Spleen (tissue), 11 donors: ENCODE measurements around the gene BCKDK. TPM values are rescaled to one million over a fixed set of nuclear protein-coding genes. Genes with fewer than 3 reads are reported as not detected.
A peak's percentile ranks its signal among the peaks of the same experiment; 100 is the strongest.
"Not testable (repeated sequence)": the region's sequence is repeated elsewhere in the genome, so short reads cannot be mapped to it uniquely, and the experiment has no call there.

ENCODE experiments used
- DNase-seq: peaks from one replicate; pipeline ENCODE4 v3.0.0-alpha.2; 2020
- H3K27ac ChIP-seq, 8 donors: fragments of 200-600 bp; sonication (generic) in 7 of 8; 1 replicate in 4 of 8; 2 replicates in 4 of 8; pipeline versions ENCODE4 v1.5.0 to v1.8.0; 2016 to 2021; ENCODE audit warnings: inconsistent platforms in 4 of 8, mild to moderate bottlenecking in 4 of 8, moderate library complexity in 1 of 8
- H3K27me3 ChIP-seq, 7 donors: fragments of 200-600 bp; sonication (generic) in 6 of 7; replicated peaks in 1 of 7; 1 replicate in 4 of 7; 2 replicates in 3 of 7; pipeline versions ENCODE4 v1.5.0 to v1.8.0; 2016 to 2021; ENCODE audit warnings: inconsistent platforms in 3 of 7, mild to moderate bottlenecking in 1 of 7
- H3K36me3 ChIP-seq, 6 donors: fragments of 200-600 bp; sonication (generic) in 5 of 6; 1 replicate in 4 of 6; 2 replicates in 2 of 6; pipeline versions ENCODE4 v1.5.0 to v1.8.0; 2016 to 2021; ENCODE audit warnings: inconsistent platforms in 2 of 6
- H3K4me1 ChIP-seq, 6 donors: fragments of 200-600 bp; sonication (generic) in 5 of 6; 1 replicate in 3 of 6; 2 replicates in 3 of 6; pipeline versions ENCODE4 v1.5.0 to v1.8.0; 2016 to 2021; ENCODE audit warnings: inconsistent platforms in 3 of 6
- H3K4me3 ChIP-seq, 8 donors: fragments of 200-600 bp; sonication (generic) in 7 of 8; 1 replicate in 4 of 8; 2 replicates in 4 of 8; pipeline versions ENCODE4 v1.5.0 to v1.8.0; 2016 to 2021; ENCODE audit warnings: inconsistent platforms in 4 of 8, mild to moderate bottlenecking in 4 of 8, moderate library complexity in 2 of 8
- H3K9me3 ChIP-seq, 8 donors: fragments of 200-600 bp; sonication (generic) in 7 of 8; 1 replicate in 4 of 8; 2 replicates in 4 of 8; pipeline versions ENCODE4 v1.5.0 to v1.8.0; 2016 to 2021; ENCODE audit warnings: inconsistent platforms in 4 of 8
- CTCF ChIP-seq, 11 experiments: fragments of 200-600 bp in 7 of 11; fragments of 450-650 bp in 4 of 11; sonication (generic) in 4 of 11; IDR thresholded peaks in 8 of 11; conservative IDR thresholded peaks in 3 of 11; 1 replicate in 7 of 11; 2 replicates in 4 of 11; pipeline versions ENCODE4 v1.4.0 to v1.8.0; 2016 to 2021; ENCODE audit warnings: antibody characterized with exemption in 11 of 11, inconsistent platforms in 4 of 11, mild to moderate bottlenecking in 1 of 11
- POLR2A ChIP-seq, 3 donors: fragments of 450-650 bp; IDR thresholded peaks; one replicate each; pipeline ENCODE4 v1.5.1; 2017; ENCODE audit warnings: antibody characterized with exemption in 3 of 3, mild to moderate bottlenecking in 1 of 3
- POLR2AphosphoS5 ChIP-seq, 3 donors: sonication (generic); formaldehyde crosslinking; IDR thresholded peaks; one replicate each; pipeline ENCODE4 v1.5.1; 2017; ENCODE audit warnings: antibody characterized with exemption in 3 of 3
- WGBS, 5 donors: extraction: QIAGEN DNeasy Blood & Tissue Kit in 3 of 5; methylation state at CpG; one replicate each; pipeline versions ENCODE4 v1.1.5 to v1.1.7; 2013 to 2018; 5-methylcytosine and 5-hydroxymethylcytosine counted together
- intact Hi-C: fragments of 100-400 bp; cut with DNase I; formaldehyde crosslinking; loops from one replicate; pipeline ENCODE4 v1.15.0; 2023; ENCODE audit warnings: low total_unique reads
- polyA plus RNA-seq, 3 donors: library from polyadenylated mRNA; stranded (reverse); fragments of 200-250 nt; gene quantifications; one replicate each; pipeline ENCODE4 v1.2.1, GENCODE V29; 2013
- total RNA-seq, 7 donors: library from RNA; depleted of rRNA in 3 of 7; stranded (reverse); fragments of >200 nt in 3 of 7; fragmentation: NEBNext Ultra II Directional in 4 of 7; extraction: Animal tissue kit (Norgen Biotek cat#: 25700) in 4 of 7; gene quantifications; one replicate each; pipeline versions ENCODE4 v1.1.0 to v1.2.1, GENCODE V29; 2016 to 2021
- donor health status: healthy with polysubstance abuse.
- donor health status: DM: no; HTN: no; CAD: no; lungs with moderate emphysema.
- donor health status: DM: no; HTN: no; CAD: no.
- donor health status: Bipolar disorder and iron deficiency.
- donor health status: healthy.
- donor health status: DM: no; HTN: no; CAD: no.
- donor health status: DM: yes; HTN: yes; CAD: no.

BCKDK gene
- total and polyA plus RNA-seq, 10 donors, result 15.0 to 55.7 (median 39.0) TPM

DNA sequence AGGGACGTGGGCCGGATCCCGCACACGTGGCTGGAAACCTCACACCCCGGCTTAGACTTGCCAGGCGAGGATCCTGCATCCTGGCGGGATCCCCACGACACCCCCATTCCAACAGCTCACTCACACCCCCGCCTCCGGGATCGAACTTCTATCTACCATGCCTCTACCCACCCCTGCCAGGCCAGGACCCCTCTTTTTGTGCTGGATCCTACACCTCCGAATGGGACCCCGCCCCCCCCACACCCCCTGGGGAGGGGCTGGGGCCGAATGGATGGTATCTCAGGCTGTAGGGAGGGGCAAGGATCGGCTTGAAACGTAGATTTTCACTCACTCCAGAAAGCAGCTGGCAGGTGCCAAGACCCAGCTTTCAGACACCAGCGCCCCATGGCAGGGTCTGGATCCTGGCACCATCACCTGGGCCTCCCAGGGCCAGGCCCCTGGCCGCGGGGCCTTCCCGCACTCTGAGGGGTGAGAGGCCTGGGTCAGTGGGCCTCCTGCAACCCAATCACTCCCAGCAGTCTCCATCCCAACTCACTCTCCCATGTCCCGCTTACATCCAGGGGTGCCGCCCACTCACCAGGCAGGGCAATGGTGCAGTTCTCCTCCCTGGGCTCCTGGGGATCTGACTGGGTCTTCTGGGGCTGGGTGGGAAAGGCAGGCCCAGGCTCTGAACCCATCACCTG, 35.0 kb downstream of the BCKDK start:
- peak; percentile 83 for DNase-seq
- TF ChIP-seq POLR2A (IDR thresholded peaks at IDR 0.05), result no peak
- TF ChIP-seq POLR2AphosphoS5 (IDR thresholded peaks at IDR 0.05), result no peak
- TF ChIP-seq CTCF (IDR thresholded peaks at IDR 0.05 in 8 of 11, conservative IDR thresholded peaks at IDR 0.05 in 3 of 11), result no peak
- no peaks in the 10 kb centered on the region for H3K36me3 ChIP-seq
- WGBS, 5 donors, result 63 to 84% (median 72%) methylated on average over 17 to 22 of the region's 22 CpGs
- no peaks in the 10 kb centered on the region for H3K9me3 ChIP-seq
- intact Hi-C loops, result loop anchor here (2.0 kb wide), 1 partner anchor 36 kb away; no protein-coding TSS in a partner anchor
- H3K27me3 ChIP-seq, result peaks cover 0 to 8% (median 0%) of the 10 kb centered on the region in 7 donors
- peak overlapping the region; percentile 70 to 95 (median 87) for H3K27ac ChIP-seq
- H3K4me3 ChIP-seq, result peak overlapping the region in 7 of 8 donors; percentile 39 to 81 (median 47)
- H3K4me1 ChIP-seq, result peaks cover 7 to 49% (median 26%) of the 10 kb centered on the region in 6 donors

DNA sequence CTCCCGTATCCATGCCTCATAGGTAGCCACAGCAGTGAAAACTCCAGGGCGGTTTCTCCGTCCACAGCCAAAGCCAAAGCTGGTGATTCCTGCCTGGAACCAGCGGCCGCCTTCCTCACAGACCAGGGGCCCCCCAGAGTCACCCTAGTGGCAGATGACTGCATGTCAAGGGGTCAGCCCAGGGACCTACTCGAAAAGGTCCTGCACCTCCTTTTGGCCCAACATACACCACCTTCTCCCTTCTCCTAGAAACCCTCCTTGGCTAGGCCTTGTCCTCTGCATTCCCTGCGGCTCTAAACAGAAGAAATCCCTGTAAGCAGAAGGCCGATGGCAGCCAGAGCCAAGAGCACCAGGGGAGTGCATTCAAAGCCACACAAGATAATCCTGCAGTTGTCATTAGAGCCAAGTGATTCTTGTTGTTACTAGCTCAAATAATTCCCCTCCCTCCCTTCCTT, 35.5 kb downstream of the BCKDK start:
- intact Hi-C loops, result loop anchor here (2.0 kb wide), 1 partner anchor 35 kb away; no protein-coding TSS in a partner anchor

DNA sequence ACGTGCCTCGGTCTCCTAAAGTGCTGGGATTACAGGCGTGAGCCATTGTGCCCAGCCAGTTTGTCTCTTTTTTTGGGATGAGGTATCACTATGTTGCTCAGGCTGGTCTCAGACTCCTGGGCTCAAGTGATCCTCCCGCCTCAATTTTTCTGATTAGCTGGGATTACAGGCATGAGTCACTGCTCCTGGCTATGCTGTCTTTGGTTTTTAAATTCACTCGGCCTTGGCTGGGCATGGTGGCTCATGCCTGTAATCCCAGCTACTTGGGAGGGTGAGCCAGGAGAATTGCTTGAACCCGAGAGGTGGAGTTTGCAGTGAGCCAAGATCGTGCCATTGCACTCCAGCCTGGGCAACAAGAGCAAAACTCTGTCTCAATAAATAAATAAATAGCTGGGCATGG, 36.2 kb downstream of the BCKDK start:
- H3K27ac ChIP-seq, intact Hi-C loops, H3K9me3 ChIP-seq, H3K36me3 ChIP-seq, DNase-seq, H3K4me3 ChIP-seq: not testable (repeated sequence)
- peaks cover 7 to 44% (median 23%) of the 10 kb centered on the region in 6 donors for H3K4me1 ChIP-seq
- peaks cover 0 to 21% (median 0%) of the 10 kb centered on the region in 7 donors for H3K27me3 ChIP-seq
- 92 to 99% (median 95%) methylated on average over 7 of the region's 7 CpGs for WGBS, 5 donors

More for the DNA sequence above, 35.5 kb downstream of the BCKDK start:
- Histone ChIP-seq H3K4me3 (no peak overlapping the region), H3K4me1 (peaks cover 7 to 50% (median 23%) of the 10 kb centered on the region in 6 donors), H3K27me3 (peaks cover 0 to 14% (median 0%) of the 10 kb centered on the region in 7 donors), H3K9me3 (no peaks in the 10 kb centered on the region), H3K27ac (no peak overlapping the region), H3K36me3 (no peaks in the 10 kb centered on the region)
- TF ChIP-seq CTCF (IDR thresholded peaks at IDR 0.05 in 8 of 11, conservative IDR thresholded peaks at IDR 0.05 in 3 of 11) (no peak), POLR2A (IDR thresholded peaks at IDR 0.05) (no peak), POLR2AphosphoS5 (IDR thresholded peaks at IDR 0.05) (no peak)
- WGBS, 5 donors, result 94 to 99% (median 95%) methylated on average over 8 of the region's 8 CpGs
- no peak for DNase-seq

GRCh38 chr16:31145398-31145990, 37.3 kb downstream of the BCKDK start:
- intact Hi-C loops, result no loop called here
- Histone ChIP-seq H3K9me3 (no peaks in the 10 kb centered on the region), H3K27ac (no peak overlapping the region), H3K4me1 (peaks cover 7 to 49% (median 24%) of the 10 kb centered on the region in 6 donors), H3K4me3 (no peak overlapping the region), H3K36me3 (no peaks in the 10 kb centered on the region), H3K27me3 (peaks cover 0 to 21% (median 0%) of the 10 kb centered on the region in 7 donors)
- TF ChIP-seq CTCF (IDR thresholded peaks at IDR 0.05 in 8 of 11, conservative IDR thresholded peaks at IDR 0.05 in 3 of 11), result no peak
- no peak for TF ChIP-seq POLR2A (IDR thresholded peaks at IDR 0.05)
- no peak for TF ChIP-seq POLR2AphosphoS5 (IDR thresholded peaks at IDR 0.05)
- no peak for DNase-seq
- WGBS, 5 donors, result 71 to 83% (median 80%) methylated on average over 12 of the region's 12 CpGs
